ENCODE data around the gene DMC1. TPM values are rescaled to one million over a fixed set of nuclear protein-coding genes. Genes with fewer than 3 reads are reported as not detected.

The DMC1 gene
- total and polyA plus RNA-seq, 2 of the 13 experiments (the other 11 are each of a cell fraction or from before 2014, with no cell fraction given), result 0.82 TPM; not detected in 1

GRCh38 chr22:38505541-38506117 is 64.4 kb downstream of the DMC1 start (continued):
- peak; percentile 78 for TF ChIP-seq HES4 (CRISPR knock-in tag; IDR thresholded peaks at IDR 0.05; ENCODE audit: borderline replicate concordance)
- TF ChIP-seq ARNTL (CRISPR knock-in tag; IDR thresholded peaks at IDR 0.05), result no peak
- peak; percentile 95 for TF ChIP-seq HNRNPK (IDR thresholded peaks at IDR 0.05; ENCODE audit: low read depth, low read length, poor library complexity, severe bottlenecking)
- peak; percentile 41; the same call in 1 of the 2 replicates for TF ChIP-seq NR2C2 (CRISPR knock-in tag; IDR thresholded peaks at IDR 0.05; ENCODE audit: borderline replicate concordance)
- 0 out of 2 replicates have a peak, but pooled peaks have one; percentile 63 for TF ChIP-seq KDM5A (IDR thresholded peaks at IDR 0.05; ENCODE audit: borderline replicate concordance, low read length)

DNA sequence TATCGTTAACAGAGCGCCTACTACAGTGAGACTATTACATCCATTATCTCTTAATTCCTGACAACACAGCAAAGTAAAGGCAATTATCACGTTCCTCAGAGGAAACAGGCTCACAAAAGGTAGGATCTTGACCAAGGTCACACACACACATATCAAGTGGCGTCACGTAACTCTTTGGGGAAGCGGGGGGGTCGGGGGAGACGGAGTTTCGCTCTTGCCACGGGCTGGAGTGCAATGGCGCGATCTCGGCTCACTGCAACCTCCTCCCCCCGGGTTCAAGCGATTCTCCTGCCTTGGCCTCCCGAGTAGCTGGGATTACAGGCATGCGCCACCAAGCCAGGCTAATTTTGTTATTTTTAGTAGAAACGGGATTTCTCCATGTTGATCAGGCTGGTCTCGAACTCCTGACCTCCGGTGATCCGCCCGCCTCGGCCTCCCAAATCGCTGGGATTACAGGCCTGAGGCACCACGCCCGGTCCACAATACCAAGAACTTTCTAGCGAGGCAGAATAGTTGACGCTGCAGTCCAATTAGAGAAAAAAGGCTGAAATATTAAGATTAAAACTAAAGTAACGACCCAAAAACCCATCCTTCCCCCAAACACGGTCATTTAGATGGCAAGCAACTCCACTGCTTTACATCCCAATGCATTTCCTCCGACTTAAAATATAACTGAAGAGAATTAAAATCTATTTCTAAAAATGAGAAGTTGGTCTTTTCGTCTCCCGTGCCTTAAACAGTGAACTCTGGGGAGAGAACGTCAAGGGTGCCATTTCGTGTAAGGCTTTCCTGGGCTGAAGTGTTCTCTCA is 65.0 kb downstream of the DMC1 start:
- BruUV-seq (replicated peaks), result no TSS peak
- 1% methylated on average over 19 of the region's 35 CpGs for WGBS (ENCODE audit: low lambda C conversion rate)
- no peaks in the 10 kb centered on the region for H3K9me3 ChIP-seq (ENCODE audit: low read length)
- peaks cover 67% of the 10 kb centered on the region for H3K4me1 ChIP-seq (ENCODE audit: insufficient read depth, low read length)
- no peak overlapping the region for H2AFZ ChIP-seq (ENCODE audit: low read length)
- ChIA-PET CTCF (ENCODE audit: low intra/inter-chr PET ratio, low total read pairs) (no interaction called here), POLR2A (no interaction called here)
- H4K20me1 ChIP-seq (ENCODE audit: insufficient read depth, low read length), result peaks cover 40% of the 10 kb centered on the region
- peaks cover 9 to 22% of the 10 kb centered on the region in 2 experiments; a peak in 4 of 5 replicates for H3K36me3 ChIP-seq (replicated peaks in 1 of 2; ENCODE audit: control insufficient read depth in 1 of 2, insufficient read depth in 2 of 2, low read length in 2 of 2)
- H3K27me3 ChIP-seq (ENCODE audit: control insufficient read depth in 1 of 2, insufficient read depth in 2 of 2, low read length in 2 of 2), result no peaks in the 10 kb centered on the region; a peak in 1 of 5 replicates
- ATAC-seq (0 out of 3 replicates have a peak, but pooled peaks have one; percentile 7), DNase-seq (ENCODE audit: low spot score) (peak; percentile 53), FAIRE-seq (no peak)
- intact Hi-C loops (cut with micrococcal nuclease; ENCODE audit: unreplicated experiment), result loop anchor here (5.0 kb wide), 1 partner anchor 43 kb away; no protein-coding TSS in a partner anchor
- peak overlapping the region; percentile 97 for H3K27ac ChIP-seq (ENCODE audit: extremely low read length, insufficient read depth, low read length)
- H3K4me3 ChIP-seq (replicated peaks in 1 of 3; ENCODE audit: insufficient read depth in 1 of 3, low read depth in 2 of 3, low read length in 3 of 3), result peak overlapping the region; percentile 93 to 99 (median 96)
- in situ Hi-C loops (cut with HindIII; ENCODE audit: extremely low pct_ligation_motif_present, low pct_unique_long_range_greater_than_20kb), result no loop called here
- peak overlapping the region; percentile 99 for H3K9ac ChIP-seq (ENCODE audit: insufficient read depth, low read depth, low read length)
- peaks cover 57% of the 10 kb centered on the region for H3K79me2 ChIP-seq (ENCODE audit: insufficient read depth, low read length)
- peak overlapping the region; percentile 93 for H3K4me2 ChIP-seq (ENCODE audit: low read depth, low read length)
- TF ChIP-seq NR2C2 (CRISPR knock-in tag; IDR thresholded peaks at IDR 0.05; ENCODE audit: borderline replicate concordance) (no peak), ETV5 (CRISPR knock-in tag; IDR thresholded peaks at IDR 0.05; ENCODE audit: borderline replicate concordance) (no peak), SAP130 (CRISPR knock-in tag; IDR thresholded peaks at IDR 0.05; ENCODE audit: low read depth) (peak; percentile 45), ZIK1 (CRISPR knock-in tag; IDR thresholded peaks at IDR 0.05; ENCODE audit: borderline replicate concordance, low read depth) (no peak), ZNF749 (CRISPR knock-in tag; IDR thresholded peaks at IDR 0.05; ENCODE audit: borderline replicate concordance) (no peak), CERS6 (CRISPR knock-in tag; IDR thresholded peaks at IDR 0.05) (no peak), ZZZ3 (CRISPR knock-in tag; IDR thresholded peaks at IDR 0.05; ENCODE audit: borderline replicate concordance) (no peak), HCFC1 (IDR thresholded peaks at IDR 0.05; ENCODE audit: low read depth, low read length) (no peak), ZNF281 (CRISPR knock-in tag; IDR thresholded peaks at IDR 0.05; ENCODE audit: borderline replicate concordance) (no peak), SIN3A (IDR thresholded peaks at IDR 0.05; ENCODE audit: borderline replicate concordance, low read depth, low read length) (0 out of 2 replicates have a peak, but pooled peaks have one; percentile 46), HMG20A (CRISPR knock-in tag; IDR thresholded peaks at IDR 0.05; ENCODE audit: borderline replicate concordance) (no peak)
